SK-N-SH (cell line): ENCODE data around the gene ZEB1. TPM values are rescaled to one million over a fixed set of nuclear protein-coding genes. Genes with fewer than 3 reads are reported as not detected.

ENCODE experiments used
- CTCF ChIA-PET: fragments of 300-600, 350-600 bp; formaldehyde crosslinking; extraction: SDS; loops from one replicate; lab custom pipeline; 2021; lab: Yijun Ruan, JAX
- POLR2A ChIA-PET: fragments of 350-600 bp; sonication (Branson Sonifier 250); formaldehyde crosslinking; extraction: SDS; loops from one replicate; lab custom pipeline; 2020; ENCODE audit warnings: antibody characterized with exemption, inconsistent platforms; lab: Yijun Ruan, JAX
- DNase-seq: peaks from one replicate; pipeline ENCODE4 v3.0.0; 2012
- H2AFZ ChIP-seq: fragments of 200-600 bp; sonication (generic); 2 replicates; pipeline ENCODE4 v1.8.1; 2016; ENCODE audit warnings: antibody characterized with exemption, mild to moderate bottlenecking, low read depth
- H3F3A ChIP-seq: fragments of 200-600 bp; sonication (generic); replicated peaks from 2 replicates; pipeline ENCODE3; 2016; ENCODE audit warnings: antibody characterized with exemption, mild to moderate bottlenecking; ENCODE audit not compliant: insufficient read depth
- H3K27ac ChIP-seq, 2 experiments: fragments of 200-500 bp in 1 of 2; fragments of 200-600 bp in 1 of 2; sonication (Bioruptor generic) in 1 of 2; sonication (generic), shearing (Covaris generic) in 1 of 2; 2 replicates each; pipeline versions ENCODE4 v1.5.1 to v1.6.1; 2014 to 2016; ENCODE audit warnings: low read depth in 2 of 2, inconsistent platforms in 1 of 2, low read length in 1 of 2, mild to moderate bottlenecking in 1 of 2, mixed read lengths in 1 of 2
- H3K27me3 ChIP-seq: fragments of 200-600 bp; sonication (generic), shearing (Covaris generic); 2 replicates; pipeline ENCODE4 v1.6.1; 2016; ENCODE audit warnings: mixed run types; ENCODE audit not compliant: insufficient read depth
- H3K36me3 ChIP-seq, 2 experiments: fragments of 200-500 bp in 1 of 2; fragments of 200-600 bp in 1 of 2; sonication (Bioruptor generic) in 1 of 2; sonication (generic) in 1 of 2; replicated peaks in 1 of 2; 2 replicates each; pipeline versions ENCODE3 to v1.5.1; 2014 to 2016; ENCODE audit warnings: low read length in 1 of 2, mild to moderate bottlenecking in 1 of 2; ENCODE audit not compliant: insufficient read depth in 2 of 2, control insufficient read depth in 1 of 2
- H3K4me1 ChIP-seq, 2 experiments: fragments of 200-500 bp in 1 of 2; fragments of 200-600 bp in 1 of 2; sonication (Bioruptor generic) in 1 of 2; sonication (generic), shearing (Covaris generic) in 1 of 2; 2 replicates each; pipeline versions ENCODE4 v1.5.1 to v1.6.1; 2014 to 2016; ENCODE audit warnings: low read depth in 1 of 2, low read length in 1 of 2, mixed run types in 1 of 2; ENCODE audit not compliant: insufficient read depth in 2 of 2, control insufficient read depth in 1 of 2
- H3K4me2 ChIP-seq: fragments of 200-600 bp; sonication (generic), shearing (Covaris generic); 2 replicates; pipeline ENCODE4 v1.6.1; 2017; ENCODE audit warnings: mixed run types
- H3K4me3 ChIP-seq, 2 experiments: fragments of 200-500 bp in 1 of 2; fragments of 200-600 bp in 1 of 2; sonication (Bioruptor generic) in 1 of 2; sonication (generic), shearing (Covaris generic) in 1 of 2; 2 replicates each; pipeline versions ENCODE4 v1.5.1 to v1.8.1; 2014 to 2016; ENCODE audit warnings: low read depth in 2 of 2, inconsistent platforms in 1 of 2, low read length in 1 of 2, mild to moderate bottlenecking in 1 of 2, mixed read lengths in 1 of 2, moderate library complexity in 1 of 2
- H3K79me2 ChIP-seq: fragments of 200-600 bp; sonication (generic); 2 replicates; pipeline ENCODE4 v1.8.1; 2017; ENCODE audit warnings: mild to moderate bottlenecking; ENCODE audit not compliant: insufficient read depth
- H3K9ac ChIP-seq: fragments of 200-600 bp; sonication (generic); 2 replicates; pipeline ENCODE4 v1.6.1; 2017; ENCODE audit warnings: mixed run types
- H3K9me2 ChIP-seq: fragments of 200-600 bp; sonication (generic); 2 replicates; pipeline ENCODE4 v1.6.1; 2017; ENCODE audit warnings: mixed run types
- H3K9me3 ChIP-seq: fragments of 200-600 bp; sonication (generic); 2 replicates; pipeline ENCODE4 v1.6.1; 2017; ENCODE audit warnings: mixed run types, mild to moderate bottlenecking, moderate library complexity
- H4K20me1 ChIP-seq: fragments of 200-600 bp; sonication (generic); 2 replicates; pipeline ENCODE4 v1.6.1; 2017; ENCODE audit warnings: mild to moderate bottlenecking, mixed run types; ENCODE audit not compliant: insufficient read depth
- CHD2 ChIP-seq: fragments of 150-350 bp; IDR thresholded peaks from 2 replicates; pipeline ENCODE4 v1.6.1; 2018; ENCODE audit warnings: low read length; ENCODE audit not compliant: partially characterized antibody
- EP300 ChIP-seq, 2 experiments: IDR thresholded peaks; 2 replicates each; pipeline versions ENCODE4 v1.4.0 to v1.6.1; 2012; ENCODE audit warnings: borderline replicate concordance in 1 of 2, low read depth in 1 of 2, low read length in 1 of 2
- EZH2phosphoT487 ChIP-seq: fragments of 200-600 bp; sonication (generic); IDR thresholded peaks from 2 replicates; pipeline ENCODE4 v1.6.1; 2017; ENCODE audit warnings: low read depth, mixed run types, mild to moderate bottlenecking, antibody characterized with exemption, moderate library complexity, borderline replicate concordance
- FOSL2 ChIP-seq: IDR thresholded peaks from 2 replicates; pipeline ENCODE4 v1.4.0; 2012; ENCODE audit warnings: low read depth, mild to moderate bottlenecking, moderate library complexity, borderline replicate concordance
- FOXJ3 ChIP-seq: sonication (generic); formaldehyde crosslinking; IDR thresholded peaks from 2 replicates; pipeline ENCODE4 v1.5.1; 2020; ENCODE audit warnings: mild to moderate bottlenecking, missing genetic modification reagents
- FOXM1 ChIP-seq: IDR thresholded peaks from 2 replicates; pipeline ENCODE4 v1.4.0; 2012; ENCODE audit warnings: low read depth, mild to moderate bottlenecking
- GABPA ChIP-seq: IDR thresholded peaks from 2 replicates; pipeline ENCODE4 v1.4.0; 2012; ENCODE audit warnings: low read depth, mild to moderate bottlenecking
- MEF2A ChIP-seq: IDR thresholded peaks from 2 replicates; pipeline ENCODE4 v1.4.0; 2012; ENCODE audit warnings: low read depth, borderline replicate concordance
- MXI1 ChIP-seq: IDR thresholded peaks from 2 replicates; pipeline ENCODE4 v1.6.1; 2012; ENCODE audit warnings: mild to moderate bottlenecking, low read depth, low read length, improper control_type of control experiment
- NFIC ChIP-seq: IDR thresholded peaks from 2 replicates; pipeline ENCODE4 v1.4.0; 2012; ENCODE audit warnings: borderline replicate concordance
- NRF1 ChIP-seq: IDR thresholded peaks from 2 replicates; pipeline ENCODE4 v1.6.1; 2012; ENCODE audit warnings: low read depth, mild to moderate bottlenecking, low read length
- PBX3 ChIP-seq: IDR thresholded peaks from 2 replicates; pipeline ENCODE4; 2012
- POLR2AphosphoS5 ChIP-seq: IDR thresholded peaks from 2 replicates; pipeline ENCODE4 v1.6.1; 2012; ENCODE audit warnings: low read depth, low read length
- RAD21 ChIP-seq: IDR thresholded peaks from 2 replicates; pipeline ENCODE4 v1.6.1; 2012; ENCODE audit warnings: mild to moderate bottlenecking, low read length
- RCOR1 ChIP-seq: fragments of 150-350 bp; IDR thresholded peaks from 2 replicates; pipeline ENCODE4 v1.6.1; 2017; ENCODE audit warnings: antibody characterized with exemption, low read length
- RFX5 ChIP-seq: IDR thresholded peaks from 2 replicates; pipeline ENCODE4 v1.6.1; 2012; ENCODE audit warnings: mild to moderate bottlenecking, improper control_type of control experiment, low read length
- RXRA ChIP-seq: IDR thresholded peaks from 2 replicates; pipeline ENCODE4 v1.4.0; 2012; ENCODE audit warnings: low read depth, mild to moderate bottlenecking, borderline replicate concordance
- SIN3A ChIP-seq: IDR thresholded peaks from 2 replicates; pipeline ENCODE4 v1.6.1; 2012; ENCODE audit warnings: low read depth, mild to moderate bottlenecking, low read length, moderate library complexity, borderline replicate concordance
- SMC3 ChIP-seq: IDR thresholded peaks from 2 replicates; pipeline ENCODE4 v1.6.1; 2012; ENCODE audit warnings: low read depth, low read length, improper control_type of control experiment
- TAF1 ChIP-seq: IDR thresholded peaks from 2 replicates; pipeline ENCODE4 v1.6.1; 2012; ENCODE audit warnings: low read depth, mild to moderate bottlenecking, low read length, moderate library complexity, borderline replicate concordance
- TEAD4 ChIP-seq: IDR thresholded peaks from 2 replicates; pipeline ENCODE4 v1.4.0; 2012; ENCODE audit warnings: mild to moderate bottlenecking, borderline replicate concordance; ENCODE audit not compliant: insufficient read depth
- YY1 ChIP-seq: IDR thresholded peaks from 2 replicates; pipeline ENCODE4 v1.4.0; 2012; ENCODE audit warnings: low read depth, mild to moderate bottlenecking
- WGBS: methylation state at CpG from one replicate; pipeline ENCODE4 v1.1.6; 2017; ENCODE audit warnings: low lambda C conversion rate; 5-methylcytosine and 5-hydroxymethylcytosine counted together
- polyA plus RNA-seq, 3 experiments: library from polyadenylated mRNA; depleted of rRNA; stranded (reverse); fragments of >200 nt; gene quantifications; 2 replicates each; pipeline ENCODE4 v1.2.3, GENCODE V29; 2012
- TF ChIP-seq, protein P1 (sequence below): IDR thresholded peaks from 2 replicates; pipeline ENCODE4 v1.4.0; 2012; ENCODE audit warnings: low read depth
- TF ChIP-seq, protein P2 (sequence below): fragments of 150-350 bp; IDR thresholded peaks from 2 replicates; pipeline ENCODE4 v1.6.1; 2017; ENCODE audit warnings: antibody characterized with exemption, low read length, low read depth, borderline replicate concordance
- TF ChIP-seq, protein P3 (sequence below): IDR thresholded peaks from 2 replicates; pipeline ENCODE4 v1.4.0; 2012; ENCODE audit warnings: low read depth, borderline replicate concordance

ZEB1 gene
- polyA plus RNA-seq, 1 of the 3 experiments (the other 2 are of a cell fraction), result 5.4 TPM

DNA sequence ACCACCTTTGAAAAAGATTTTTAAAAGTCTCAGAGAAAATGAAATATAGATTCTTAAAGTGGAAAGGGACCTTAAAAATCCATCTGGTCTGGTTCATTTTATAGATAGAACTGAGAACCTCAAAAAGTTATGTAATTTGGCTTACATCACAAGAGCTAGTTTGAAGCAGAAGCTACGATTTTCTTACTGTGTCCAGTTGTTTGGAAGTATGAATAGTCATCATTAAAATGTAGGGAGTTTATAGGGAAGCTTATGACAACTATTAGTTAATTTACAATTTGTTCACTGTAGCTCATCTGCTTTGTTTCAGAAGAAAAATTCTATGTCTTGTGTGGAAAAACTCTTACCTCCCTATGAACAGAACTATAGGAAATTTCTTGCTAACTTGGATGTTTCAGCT, 26.9 kb downstream of the ZEB1 start:
- Histone ChIP-seq H3K4me1 (peaks cover 0 to 4% of the 10 kb centered on the region in 2 experiments; a peak in 2 of 4 replicates), H3K4me3 (no peak overlapping the region), H3K9ac (no peak overlapping the region), H3K79me2 (peaks cover 95% of the 10 kb centered on the region), H3K36me3 (no peaks in the 10 kb centered on the region), H2AFZ (no peak overlapping the region), H4K20me1 (peaks cover 6% of the 10 kb centered on the region; the same call in 1 of the 2 replicates), H3F3A (peaks cover 3% of the 10 kb centered on the region), H3K9me2 (no peaks in the 10 kb centered on the region), H3K27ac (no peak overlapping the region), H3K27me3 (no peaks in the 10 kb centered on the region), H3K9me3 (no peaks in the 10 kb centered on the region), H3K4me2 (no peak overlapping the region)
- no peak for DNase-seq
- WGBS, result 83% methylated on average over 1 of the region's 1 CpG
- TF ChIP-seq MXI1 (no peak), EP300 (IDR thresholded peaks at IDR 0.05; ENCODE audit: borderline replicate concordance in 1 of 2, low read depth in 1 of 2, low read length in 1 of 2) (no peak), EZH2phosphoT487 (no peak), FOXM1 (no peak), POLR2AphosphoS5 (no peak), GABPA (no peak), SMC3 (no peak), TEAD4 (no peak), TAF1 (no peak), NFIC (no peak), RFX5 (no peak), RCOR1 (no peak), FOXJ3 (CRISPR knock-in tag) (no peak), YY1 (no peak)
- TF ChIP-seq, protein P1, sequence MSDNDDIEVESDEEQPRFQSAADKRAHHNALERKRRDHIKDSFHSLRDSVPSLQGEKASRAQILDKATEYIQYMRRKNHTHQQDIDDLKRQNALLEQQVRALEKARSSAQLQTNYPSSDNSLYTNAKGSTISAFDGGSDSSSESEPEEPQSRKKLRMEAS, result no peak
- TF ChIP-seq, protein P2, sequence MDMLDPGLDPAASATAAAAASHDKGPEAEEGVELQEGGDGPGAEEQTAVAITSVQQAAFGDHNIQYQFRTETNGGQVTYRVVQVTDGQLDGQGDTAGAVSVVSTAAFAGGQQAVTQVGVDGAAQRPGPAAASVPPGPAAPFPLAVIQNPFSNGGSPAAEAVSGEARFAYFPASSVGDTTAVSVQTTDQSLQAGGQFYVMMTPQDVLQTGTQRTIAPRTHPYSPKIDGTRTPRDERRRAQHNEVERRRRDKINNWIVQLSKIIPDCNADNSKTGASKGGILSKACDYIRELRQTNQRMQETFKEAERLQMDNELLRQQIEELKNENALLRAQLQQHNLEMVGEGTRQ, result no peak
- ChIA-PET CTCF (interaction anchor here (0.8 to 1.3 kb wide), 4 partner anchors 13 to 24 kb away, joined by 3 read pairs; no protein-coding TSS in a partner anchor), POLR2A (no interaction called here)

GRCh38 chr10:31346953-31347352, 27.9 kb downstream of the ZEB1 start:
- Histone ChIP-seq H3K36me3 (no peaks in the 10 kb centered on the region), H3K27me3 (no peaks in the 10 kb centered on the region), H3F3A (peaks cover 6% of the 10 kb centered on the region), H3K9me3 (no peaks in the 10 kb centered on the region), H3K79me2 (peaks cover 94% of the 10 kb centered on the region), H3K4me2 (no peak overlapping the region), H4K20me1 (peaks cover 6% of the 10 kb centered on the region; the same call in 1 of the 2 replicates), H2AFZ (no peak overlapping the region), H3K4me1 (peaks cover 0 to 4% of the 10 kb centered on the region in 2 experiments; a peak in 2 of 4 replicates), H3K27ac (no peak overlapping the region), H3K4me3 (no peak overlapping the region), H3K9me2 (no peaks in the 10 kb centered on the region), H3K9ac (no peak overlapping the region)
- DNase-seq, result no peak
- WGBS, result 100% methylated on average over 1 of the region's 1 CpG
- POLR2A ChIA-PET, result no interaction called here
- CTCF ChIA-PET, result interaction anchor here (0.6 to 1.3 kb wide), 2 partner anchors 19 to 1390 kb away, joined by 3 read pairs; no protein-coding TSS in a partner anchor
- no peak for TF ChIP-seq YY1
- TF ChIP-seq SMC3, result no peak
- TF ChIP-seq MEF2A, result no peak
- no peak for TF ChIP-seq FOXM1
- TF ChIP-seq, protein P3, sequence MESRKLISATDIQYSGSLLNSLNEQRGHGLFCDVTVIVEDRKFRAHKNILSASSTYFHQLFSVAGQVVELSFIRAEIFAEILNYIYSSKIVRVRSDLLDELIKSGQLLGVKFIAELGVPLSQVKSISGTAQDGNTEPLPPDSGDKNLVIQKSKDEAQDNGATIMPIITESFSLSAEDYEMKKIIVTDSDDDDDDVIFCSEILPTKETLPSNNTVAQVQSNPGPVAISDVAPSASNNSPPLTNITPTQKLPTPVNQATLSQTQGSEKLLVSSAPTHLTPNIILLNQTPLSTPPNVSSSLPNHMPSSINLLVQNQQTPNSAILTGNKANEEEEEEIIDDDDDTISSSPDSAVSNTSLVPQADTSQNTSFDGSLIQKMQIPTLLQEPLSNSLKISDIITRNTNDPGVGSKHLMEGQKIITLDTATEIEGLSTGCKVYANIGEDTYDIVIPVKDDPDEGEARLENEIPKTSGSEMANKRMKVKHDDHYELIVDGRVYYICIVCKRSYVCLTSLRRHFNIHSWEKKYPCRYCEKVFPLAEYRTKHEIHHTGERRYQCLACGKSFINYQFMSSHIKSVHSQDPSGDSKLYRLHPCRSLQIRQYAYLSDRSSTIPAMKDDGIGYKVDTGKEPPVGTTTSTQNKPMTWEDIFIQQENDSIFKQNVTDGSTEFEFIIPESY, result no peak
- no peak for TF ChIP-seq RAD21
- no peak for TF ChIP-seq RXRA
- TF ChIP-seq NFIC, result no peak
- TF ChIP-seq FOSL2, result no peak
- no peak for TF ChIP-seq TAF1
- TF ChIP-seq RCOR1, result no peak
- no peak for TF ChIP-seq SIN3A
- no peak for TF ChIP-seq NRF1
- TF ChIP-seq PBX3, result no peak
- TF ChIP-seq FOXJ3 (CRISPR knock-in tag), result no peak
- TF ChIP-seq CHD2, result no peak
